CD4-positive, alpha-beta T cell treated with Interleukin-6 for 4 hours (primary cell): ENCODE measurements around the gene TCEA2.
A peak's percentile ranks its signal among the peaks of the same experiment; 100 is the strongest.

Experiments used
- DNase-seq: peaks from one replicate; pipeline ENCODE4 v3.0.0-alpha.2; 2020; ENCODE audit warnings: mixed read lengths

TCEA2 gene

DNA sequence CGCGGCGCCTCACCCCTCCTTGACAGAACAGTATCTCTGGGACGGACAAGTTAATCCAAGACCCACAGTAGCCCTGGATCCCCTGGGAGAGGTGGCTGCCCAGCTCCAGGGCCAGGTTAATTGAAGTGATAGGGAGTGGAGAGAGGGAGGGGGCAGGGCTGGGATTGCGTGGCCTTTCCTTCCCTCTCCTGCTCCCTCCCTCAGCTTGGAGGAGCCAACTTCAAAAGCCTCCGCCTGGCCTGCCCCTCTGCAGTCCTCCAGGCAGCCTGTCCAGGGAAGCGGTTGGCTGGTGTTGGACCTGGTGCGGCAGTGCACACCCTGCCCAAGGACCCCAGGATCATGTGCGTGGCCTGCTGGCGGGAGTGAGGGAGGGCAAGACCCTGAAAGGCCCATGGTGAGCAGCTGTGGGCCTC lies 27.1 kb upstream of the TCEA2 start, which contains the start of gene C20orf204:
Gene C20orf204 (plus strand): TSS at position 250 of the 413 bp plus-strand sequence. CDS start 142 bp downstream, at position 392.
- no peak for DNase-seq

DNA sequence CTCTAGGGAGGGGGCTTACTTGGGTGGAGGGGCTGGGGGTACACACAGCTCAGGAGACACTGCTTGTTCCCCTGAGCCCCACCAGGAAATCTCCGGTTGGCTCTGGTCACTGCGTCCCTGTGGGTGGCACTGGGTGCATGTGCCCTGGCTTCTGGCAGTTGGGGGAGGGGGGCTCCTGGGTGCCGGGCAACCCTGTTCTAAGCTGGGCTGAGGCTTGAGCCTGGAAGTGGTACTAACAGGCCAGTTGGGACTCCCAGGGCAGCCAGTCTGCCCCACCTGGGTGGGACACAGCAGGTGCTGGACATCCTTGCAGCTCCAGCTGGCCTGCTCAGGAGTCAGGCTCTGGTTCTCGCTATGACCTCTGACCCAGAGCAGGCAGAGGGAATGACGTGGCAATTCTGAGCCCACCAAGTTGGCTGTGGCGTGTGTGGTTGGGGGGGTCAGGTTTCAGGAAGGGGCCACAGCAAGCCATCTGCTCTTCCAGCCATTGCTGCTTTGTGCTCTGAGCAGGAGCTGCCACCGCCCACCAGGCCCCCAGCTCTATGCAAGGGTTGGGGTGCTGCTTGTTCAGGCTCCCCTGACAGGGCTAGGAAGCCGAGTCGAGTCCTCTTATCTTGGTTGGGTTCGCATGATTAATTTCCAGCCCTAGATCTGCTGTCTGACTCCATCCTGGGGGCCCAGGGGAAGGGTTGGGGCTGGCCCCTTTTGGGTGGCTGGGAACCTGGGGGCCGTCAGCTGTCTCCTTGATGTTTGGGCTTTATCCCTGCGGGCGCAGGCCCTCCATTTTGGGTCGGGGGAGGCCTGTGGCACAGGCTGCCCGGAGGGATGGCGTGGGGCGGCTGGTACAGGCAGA lies 26.4 kb upstream of the TCEA2 start:
- DNase-seq = no peak

DNA sequence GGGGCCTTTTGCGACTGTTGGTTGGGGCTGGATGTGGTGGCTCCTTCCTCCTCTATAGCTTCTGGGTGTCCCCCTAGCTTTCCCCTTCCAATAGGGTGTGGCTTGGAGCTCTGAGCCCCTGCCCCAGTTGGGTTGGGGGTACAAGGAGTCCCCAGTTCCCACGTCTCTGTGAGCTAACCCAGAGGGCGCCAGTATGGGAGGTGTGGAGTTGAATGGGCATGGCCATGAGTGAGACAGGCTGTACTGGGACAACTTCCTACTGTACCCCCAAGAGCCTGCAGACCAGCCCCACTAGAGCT lies 25.9 kb upstream of the TCEA2 start:
- no peak for DNase-seq

DNA sequence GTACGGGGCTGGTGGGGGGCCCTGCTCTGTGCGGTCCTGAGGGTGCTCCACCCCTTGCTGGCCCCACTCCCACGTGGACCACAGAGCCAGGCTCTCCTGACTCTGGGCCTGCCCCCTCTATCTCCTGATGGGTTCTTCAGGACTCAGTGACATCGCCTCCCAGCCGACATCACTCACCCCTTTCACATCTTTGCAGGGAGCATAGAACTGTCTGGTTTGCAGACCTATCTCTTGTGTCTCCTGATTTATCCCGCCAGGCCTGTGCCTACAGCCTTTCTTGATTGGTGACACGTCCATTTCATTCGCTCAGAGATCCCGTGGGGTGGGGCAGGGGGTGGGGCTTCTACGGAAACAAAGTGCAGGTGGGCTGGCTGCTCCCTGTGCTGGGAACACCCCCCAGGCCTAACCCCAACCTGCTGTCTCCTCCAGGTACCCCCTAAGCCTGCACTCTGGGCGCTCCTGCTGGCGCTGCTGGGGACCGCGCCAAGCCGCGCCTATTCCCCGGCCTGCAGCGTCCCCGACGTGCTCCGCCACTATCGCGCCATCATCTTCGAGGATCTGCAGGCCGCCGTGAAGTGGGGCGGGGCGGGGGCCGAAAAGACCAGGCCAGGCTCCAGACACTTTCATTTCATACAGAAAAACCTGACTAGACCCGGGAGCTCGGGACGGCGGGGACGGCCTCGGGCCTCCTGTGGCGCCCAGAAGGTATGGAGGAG lies 25.3 kb upstream of the TCEA2 start:
- no peak for DNase-seq

DNA sequence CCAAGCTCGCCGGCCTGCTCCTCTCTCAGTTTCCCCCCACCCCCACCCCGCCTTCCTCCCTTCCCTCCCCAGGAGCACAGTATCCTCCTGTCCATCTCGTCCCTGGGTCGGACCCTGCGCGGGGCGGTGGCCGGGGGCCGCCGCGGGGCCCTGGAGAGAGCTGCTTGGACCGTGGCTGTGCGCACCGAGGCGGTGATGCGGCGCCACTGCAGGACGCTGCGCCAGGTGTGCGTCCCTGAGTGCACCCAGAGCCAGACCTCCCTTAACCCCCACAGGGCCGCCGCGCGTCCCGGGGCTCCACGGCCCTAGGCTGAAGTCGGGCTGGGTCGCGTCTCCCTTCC lies 24.8 kb upstream of the TCEA2 start:
- DNase-seq = no peak

DNA sequence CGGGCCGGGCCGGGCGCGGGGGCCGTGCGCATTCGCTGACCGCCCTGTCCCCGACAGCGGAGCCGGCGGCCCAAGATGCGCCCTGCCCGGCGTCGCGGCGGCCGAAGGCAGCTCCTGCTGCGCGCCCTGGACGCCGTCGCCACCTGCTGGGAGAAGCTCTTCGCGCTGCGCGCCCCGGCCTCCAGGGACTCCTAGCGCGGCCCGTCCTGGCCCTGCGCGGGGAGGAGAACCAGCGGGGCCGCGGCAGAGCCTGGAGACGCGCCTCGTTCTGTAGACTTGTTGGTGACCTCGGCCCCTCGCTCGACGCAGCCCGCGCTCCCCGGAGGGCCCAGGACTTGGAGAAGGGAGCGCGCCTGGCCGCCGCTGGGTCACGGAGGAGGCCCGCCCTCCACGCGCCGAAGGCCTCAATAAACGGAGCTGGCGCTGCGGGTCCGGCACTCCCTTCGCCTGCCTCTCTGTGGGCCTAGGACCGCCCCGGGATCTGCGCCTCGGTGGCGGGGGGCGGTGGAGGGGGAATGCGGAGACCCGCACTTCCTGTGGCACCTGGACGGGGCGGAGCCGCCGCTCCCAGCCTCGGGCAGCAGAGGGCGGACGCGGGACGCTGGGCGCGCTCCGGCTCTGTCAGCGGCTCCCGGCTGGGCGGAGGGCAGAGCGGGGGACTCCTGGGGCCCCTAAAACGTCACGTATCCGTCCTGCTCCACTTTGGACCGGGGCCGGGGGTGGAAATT lies 24.3 kb upstream of the TCEA2 start:
- peak; percentile 83 for DNase-seq

DNA sequence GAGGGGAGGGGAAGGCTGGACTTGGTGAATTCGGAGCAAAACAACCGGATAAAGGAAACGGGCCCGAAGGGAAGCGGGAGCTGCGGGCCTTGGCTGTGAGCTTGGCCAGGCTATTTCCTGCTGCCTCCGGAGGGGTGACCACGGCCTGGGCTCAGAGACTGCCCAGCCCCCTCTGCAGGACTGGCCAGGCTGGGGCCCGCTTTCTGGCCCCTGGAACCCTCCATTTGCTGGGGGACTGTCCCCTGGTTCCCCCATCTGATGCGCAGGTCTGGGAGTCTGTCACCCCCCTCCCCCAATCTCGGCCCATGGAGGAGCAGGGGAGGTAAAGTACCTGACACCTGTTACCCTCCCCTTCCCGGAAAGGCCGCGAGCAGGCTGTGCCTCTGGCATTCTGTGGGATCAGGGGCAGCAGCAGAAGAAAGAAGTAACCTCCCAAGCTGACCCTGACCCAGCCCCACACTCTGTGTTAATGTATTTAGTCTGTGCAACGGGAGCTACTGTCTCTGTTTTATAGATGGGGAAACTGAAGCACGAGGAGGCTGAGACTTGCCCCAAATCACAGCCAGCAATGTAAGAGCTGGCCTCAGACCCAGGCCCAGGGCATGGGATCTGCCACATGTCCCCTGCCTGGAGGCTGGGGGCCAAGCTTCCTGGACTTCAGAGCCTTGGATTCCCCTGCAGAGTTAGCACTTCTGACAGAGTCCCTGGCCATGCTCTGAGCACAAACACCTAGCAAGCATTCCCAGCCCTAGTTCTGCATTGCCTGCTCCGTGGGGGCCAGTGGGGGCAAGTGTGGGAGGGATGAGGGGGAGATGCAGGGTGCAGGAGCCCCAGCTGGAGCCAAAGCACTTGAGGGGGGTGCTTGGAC lies 23.5 kb upstream of the TCEA2 start:
- DNase-seq = peak; percentile 2

DNA sequence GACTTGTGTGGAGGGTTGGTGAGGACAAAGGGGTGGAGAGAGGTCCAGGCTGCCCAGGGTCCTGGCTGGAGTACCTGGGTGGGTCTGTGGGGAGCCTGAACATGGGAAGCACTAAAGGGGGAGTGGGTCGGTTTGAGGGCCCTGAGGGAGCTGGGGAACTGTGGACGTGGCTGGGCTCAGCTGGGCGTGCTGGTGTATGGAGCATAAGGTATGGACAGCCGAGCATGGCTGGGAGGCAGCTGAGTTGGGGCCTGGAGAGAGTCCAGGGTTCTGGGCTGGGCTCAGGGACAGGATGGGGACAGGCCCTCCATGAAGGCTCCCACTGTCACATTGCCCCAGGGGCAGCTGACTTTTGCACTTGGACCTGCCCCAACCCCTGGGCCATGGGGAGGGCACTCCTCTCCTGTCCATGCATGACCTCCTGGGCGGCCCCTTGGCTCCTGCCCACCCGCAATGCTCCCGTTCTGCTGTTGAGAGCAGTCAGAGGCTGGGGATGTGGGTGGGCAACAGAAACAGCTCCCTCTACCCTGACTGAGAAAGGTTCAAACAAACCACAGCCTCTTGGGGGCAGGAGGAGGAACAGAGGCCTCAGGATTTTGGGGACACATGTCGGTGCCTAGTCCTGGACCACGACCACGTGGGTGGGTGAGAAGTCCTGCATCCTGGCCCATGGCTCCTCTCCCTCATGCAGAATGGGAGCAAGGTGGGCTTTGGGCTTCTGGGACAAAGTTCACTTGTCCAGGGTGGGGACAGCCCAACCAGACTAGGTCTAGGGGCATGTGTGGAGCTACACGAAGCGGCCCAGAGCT lies 22.6 kb upstream of the TCEA2 start:
- peak; percentile 0 for DNase-seq

DNA sequence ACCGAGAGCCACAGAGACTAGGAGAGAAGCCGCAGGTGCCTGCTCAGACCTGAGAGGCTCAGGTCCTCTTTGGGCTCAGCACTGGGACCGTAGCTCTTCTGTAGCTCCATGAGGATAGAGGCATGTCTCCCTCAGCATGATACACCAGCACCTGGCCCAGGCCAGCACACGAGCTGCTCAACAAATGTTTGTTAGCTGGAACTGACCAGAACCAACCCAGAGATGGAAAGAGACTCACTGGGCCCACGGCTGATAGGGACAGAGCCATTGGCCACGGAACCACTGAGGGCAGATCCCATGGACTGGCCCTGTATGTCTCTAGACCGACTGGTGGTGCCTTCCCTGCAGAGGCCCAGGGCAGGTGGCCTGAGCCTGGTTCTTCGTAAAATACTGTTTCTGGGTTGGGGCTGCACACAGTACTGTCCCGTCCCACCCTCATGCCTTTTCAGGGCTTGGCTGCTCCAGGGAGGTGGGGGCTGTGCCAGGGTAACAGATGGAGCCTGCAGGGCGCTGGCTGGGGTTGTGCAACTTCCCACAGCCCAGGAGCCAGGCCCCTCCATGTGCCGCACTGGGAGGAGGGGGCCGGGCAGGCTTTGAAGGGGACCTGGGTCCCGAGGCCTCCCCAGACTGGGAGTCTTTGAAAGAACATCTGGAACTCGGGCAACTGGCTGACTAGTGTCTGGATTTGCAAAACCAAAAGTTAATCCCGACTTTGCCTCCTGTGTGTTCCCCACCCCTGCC lies 21.8 kb upstream of the TCEA2 start:
- DNase-seq = peak; percentile 2

DNA sequence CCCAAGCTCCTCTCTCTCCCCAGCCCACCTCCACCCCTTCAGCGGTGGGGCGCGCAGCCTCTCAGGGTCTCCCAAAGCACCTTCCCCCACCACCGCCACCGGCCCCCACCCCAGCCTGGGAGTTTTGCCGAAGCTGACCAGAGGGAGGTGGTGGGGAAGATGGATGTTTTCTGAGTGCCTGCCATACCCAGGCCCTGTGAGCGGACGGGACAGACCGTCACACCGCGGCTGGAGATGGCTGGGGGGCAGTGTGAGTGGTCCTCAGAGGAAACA lies 21.3 kb upstream of the TCEA2 start:
- no peak for DNase-seq

DNA sequence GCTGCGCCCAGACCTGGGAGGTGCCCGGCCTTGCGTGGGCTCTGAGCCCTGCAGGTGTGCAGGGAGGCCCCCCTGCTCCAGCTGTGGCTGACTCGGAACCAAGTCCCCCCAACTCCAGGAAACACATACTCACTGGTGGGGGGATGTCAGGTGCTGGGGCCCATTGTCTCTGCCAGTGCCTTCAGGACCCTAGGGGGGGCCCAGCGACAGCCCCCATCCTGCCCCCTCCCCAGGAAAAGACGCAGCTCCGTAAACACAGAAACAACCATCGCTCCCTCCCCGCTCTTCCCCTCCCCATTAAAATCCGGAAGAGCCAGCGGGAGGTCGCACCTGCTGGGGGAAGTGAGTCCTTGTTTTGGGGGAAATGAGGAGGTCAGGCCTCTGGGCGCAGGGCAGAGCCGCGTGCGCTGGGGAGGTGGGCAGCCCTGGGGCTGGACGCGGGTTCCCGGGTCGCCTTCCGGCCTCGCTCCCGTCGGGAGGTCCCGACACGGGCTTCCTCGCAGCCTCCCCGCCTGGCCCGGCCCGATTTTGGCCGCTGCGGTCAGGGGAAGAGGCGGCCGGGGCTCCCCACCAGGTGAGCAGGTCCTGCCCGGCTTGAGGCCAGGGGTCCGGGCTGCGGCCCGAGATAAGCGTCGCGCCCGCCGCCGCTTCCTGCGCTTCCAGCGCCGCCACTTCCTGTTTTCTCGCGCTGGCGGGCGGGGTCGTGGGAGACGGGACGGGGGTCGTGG lies 20.8 kb upstream of the TCEA2 start:
- peak; percentile 50 for DNase-seq

DNA sequence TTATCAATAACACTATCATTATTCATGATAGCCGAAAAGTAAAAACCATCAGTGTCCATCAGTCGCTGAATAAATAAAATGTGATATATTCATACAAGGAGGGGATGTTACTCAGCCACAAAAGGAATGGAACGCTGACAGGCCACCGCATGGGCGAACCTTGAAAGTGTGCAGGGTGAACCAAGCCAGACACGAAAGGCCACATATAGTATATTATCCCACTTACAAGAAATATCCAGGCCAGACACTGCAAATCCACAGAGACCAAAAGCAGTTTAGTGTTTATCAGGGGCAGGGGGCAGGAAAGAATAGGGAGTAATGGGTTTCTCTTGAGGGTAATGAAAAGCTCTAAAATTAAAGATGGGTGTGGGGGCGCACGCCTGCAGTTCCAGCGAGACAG lies 19.2 kb upstream of the TCEA2 start:
- DNase-seq = no peak

DNA sequence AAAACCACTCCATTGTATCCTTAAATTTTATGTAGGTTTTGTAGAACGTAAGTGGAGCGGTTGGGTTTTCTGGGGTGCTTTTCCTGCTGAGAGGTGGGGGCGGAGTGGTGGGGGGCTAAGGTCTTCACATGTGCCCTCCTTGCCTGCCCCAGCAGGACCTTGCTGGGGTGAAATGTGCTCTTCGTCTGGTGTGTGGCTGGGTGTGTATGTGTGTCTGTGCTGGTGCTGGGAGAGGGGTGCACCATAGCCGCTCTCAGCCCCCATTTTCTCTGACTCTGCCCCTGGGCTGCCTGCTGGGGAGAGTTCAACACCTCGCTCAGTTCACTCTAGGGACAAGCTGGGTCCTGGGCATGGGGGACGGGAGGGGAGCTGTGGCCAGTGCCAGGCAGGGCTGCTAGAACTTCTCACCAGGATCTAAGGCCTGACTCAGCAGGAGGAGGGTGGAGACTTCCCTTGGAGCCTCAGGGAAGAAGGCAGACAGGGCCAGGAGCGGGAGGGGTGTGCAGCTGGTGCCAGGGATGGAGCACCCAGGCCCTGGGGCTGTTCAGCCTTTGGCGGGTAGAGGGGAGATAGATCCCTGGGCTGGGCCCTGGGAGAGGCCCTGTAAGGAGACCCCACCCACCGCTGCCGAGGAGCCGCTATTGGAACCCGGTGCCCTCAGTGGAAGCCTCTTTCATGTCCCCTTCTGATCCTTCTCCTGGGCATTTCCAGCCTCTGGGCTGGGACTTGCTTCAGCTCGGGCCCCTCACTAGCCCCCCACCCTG lies 18.3 kb upstream of the TCEA2 start:
- no peak for DNase-seq

DNA sequence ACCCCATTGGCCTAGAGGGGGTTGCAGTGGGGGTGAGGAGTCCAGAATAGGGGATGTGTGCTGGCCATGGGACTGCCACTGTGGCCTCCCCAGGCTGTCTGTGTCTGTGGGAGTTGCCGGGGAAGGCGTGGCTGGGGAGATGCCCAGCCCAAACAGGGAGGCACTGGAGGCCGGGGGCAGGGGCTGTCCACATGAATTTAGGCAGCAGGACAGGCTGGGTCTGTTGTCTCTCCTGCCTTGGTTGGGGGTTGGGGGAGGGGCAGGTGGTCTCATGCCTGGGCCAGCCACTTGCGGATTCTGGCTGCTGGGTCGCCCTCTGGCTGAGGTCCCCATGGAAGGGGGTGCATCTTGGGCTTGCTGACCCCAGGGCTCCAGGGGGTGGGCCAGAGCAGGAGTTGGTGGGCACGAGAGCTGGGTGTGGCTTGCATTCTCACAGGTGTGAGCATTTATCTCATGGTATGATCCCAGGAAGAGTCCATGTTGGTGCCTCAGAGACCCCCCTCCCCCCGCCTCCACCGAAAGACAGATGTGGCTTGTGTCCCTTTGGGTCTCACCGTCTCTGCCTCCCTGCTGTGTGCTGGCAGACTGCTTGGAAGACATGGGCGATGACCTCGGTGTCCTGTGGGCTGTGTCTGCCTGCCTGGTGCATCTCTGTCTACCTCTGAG lies 17.5 kb upstream of the TCEA2 start:
- no peak for DNase-seq

DNA sequence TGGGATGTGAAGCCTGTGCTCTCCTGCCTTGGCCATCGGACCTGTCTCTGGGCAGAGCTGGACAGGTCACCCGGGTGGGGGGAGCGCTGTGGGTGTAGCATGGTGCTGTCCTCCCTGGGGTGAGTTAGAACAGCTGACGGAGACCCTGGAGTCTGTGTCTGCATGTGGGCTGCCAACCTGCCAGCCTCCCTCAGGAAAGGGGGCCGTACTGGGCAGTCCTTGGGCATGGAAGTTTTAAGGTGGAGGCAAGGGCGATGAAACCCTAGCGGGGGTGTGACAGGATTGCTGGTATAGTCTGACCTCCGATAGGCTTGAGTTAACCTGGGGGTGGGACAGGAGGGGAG lies 16.0 kb upstream of the TCEA2 start:
- DNase-seq = no peak

DNA sequence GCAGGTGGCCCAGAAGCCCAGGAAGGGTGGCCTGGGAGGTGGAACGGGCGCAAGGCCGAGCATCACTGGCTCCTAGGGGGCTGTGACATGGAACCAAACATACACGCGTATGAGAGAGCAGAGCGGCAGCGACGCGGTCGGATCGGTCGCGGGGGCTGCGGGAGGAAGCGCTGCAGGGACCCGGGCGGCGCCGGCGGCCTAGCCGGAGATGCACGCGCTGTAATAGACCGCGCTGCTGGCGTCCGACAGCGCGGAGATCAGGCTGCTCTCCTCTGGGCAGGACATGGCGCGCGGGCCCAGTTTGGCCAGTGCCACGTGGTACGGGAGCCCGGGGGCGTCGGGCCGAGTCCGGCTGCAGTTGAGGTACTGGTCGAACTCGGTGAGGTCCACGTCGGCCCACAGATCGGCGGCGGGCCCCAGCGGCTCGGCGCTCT lies 15.0 kb upstream of the TCEA2 start:
- no peak for DNase-seq

DNA sequence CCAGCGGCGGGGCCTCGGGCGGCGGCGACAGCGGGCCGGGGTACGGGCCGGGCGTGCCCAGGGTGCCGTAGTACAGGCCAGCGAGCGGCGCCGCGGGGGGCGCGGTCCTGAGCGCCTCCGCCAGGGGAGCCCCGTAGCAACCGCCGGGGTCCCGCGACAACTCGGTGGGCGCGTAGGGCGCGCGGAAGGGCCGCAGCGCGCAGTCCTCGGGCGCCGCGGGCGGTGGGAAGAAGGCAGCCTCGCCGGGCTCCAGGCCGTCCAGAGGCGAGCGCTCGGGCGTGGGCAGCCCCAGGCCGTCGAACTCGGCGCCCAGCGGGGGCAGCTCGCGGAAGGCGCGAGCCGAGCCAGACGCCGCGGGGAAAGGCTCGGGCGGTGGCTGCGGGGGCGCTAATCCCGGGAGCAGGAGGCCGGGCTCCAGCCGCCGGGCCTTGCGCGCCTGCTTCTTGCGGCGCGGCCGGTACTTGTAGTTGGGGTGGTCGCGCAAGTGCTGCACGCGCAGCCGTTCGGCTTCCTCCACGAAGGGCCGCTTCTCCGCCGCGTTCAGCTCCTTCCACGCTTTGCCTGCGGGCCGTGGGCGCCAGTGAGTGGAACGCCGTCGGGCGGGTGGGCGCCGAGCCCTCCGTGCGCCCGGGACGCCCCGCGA lies 14.5 kb upstream of the TCEA2 start:
- no peak for DNase-seq

DNA sequence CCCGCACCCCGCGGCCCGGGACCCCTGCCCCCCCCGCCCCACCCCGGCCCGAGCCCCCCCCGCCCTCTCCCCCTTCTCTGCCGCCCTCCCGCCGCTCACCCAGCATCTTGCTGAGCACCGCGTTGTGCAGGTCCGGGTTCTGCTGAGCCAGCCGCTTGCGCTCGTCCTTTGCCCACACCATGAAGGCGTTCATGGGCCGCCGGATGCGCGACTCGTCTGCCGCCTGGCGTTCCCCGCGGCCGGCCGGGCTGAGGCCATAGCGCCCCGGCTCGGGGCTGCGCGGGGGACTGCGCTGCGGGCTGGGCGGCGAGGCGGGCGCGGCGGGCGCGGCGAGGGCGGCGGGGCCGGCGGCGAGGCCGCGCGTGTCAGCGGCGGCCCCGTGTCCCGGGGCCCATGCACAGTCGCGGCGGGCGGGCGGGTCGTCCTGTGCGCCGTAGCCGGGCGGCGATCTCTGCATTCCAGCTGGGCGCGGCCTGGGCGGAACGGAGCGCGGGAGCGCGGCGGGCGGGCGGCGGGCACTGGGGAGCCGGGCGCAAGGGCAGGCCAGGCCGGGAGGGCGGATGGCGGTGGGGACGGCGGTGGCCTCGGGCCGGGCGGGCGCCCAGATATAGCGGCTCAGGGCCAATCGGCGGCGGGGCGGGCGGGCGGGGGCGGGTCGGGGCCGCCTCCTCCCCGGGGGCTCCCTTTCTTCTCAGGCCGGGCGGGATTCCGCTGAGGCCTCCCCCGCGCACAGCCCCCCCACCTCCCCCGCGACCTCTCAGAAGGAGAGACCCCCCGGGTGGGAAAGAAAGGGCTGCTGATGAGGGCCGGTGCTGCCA lies 13.7 kb upstream of the TCEA2 start, which contains the start of gene SOX18:
Gene SOX18 (minus strand): TSS at position 580 of the 818 bp plus-strand sequence. CDS start 123 bp downstream, at position 457.
- peak; percentile 42 for DNase-seq
